Measurements from ENCODE around the gene SERPINA4.
"Not testable (repeated sequence)": the region's sequence is repeated elsewhere in the genome, so short reads cannot be mapped to it uniquely, and the experiment has no call there.

Gene SERPINA4

DNA sequence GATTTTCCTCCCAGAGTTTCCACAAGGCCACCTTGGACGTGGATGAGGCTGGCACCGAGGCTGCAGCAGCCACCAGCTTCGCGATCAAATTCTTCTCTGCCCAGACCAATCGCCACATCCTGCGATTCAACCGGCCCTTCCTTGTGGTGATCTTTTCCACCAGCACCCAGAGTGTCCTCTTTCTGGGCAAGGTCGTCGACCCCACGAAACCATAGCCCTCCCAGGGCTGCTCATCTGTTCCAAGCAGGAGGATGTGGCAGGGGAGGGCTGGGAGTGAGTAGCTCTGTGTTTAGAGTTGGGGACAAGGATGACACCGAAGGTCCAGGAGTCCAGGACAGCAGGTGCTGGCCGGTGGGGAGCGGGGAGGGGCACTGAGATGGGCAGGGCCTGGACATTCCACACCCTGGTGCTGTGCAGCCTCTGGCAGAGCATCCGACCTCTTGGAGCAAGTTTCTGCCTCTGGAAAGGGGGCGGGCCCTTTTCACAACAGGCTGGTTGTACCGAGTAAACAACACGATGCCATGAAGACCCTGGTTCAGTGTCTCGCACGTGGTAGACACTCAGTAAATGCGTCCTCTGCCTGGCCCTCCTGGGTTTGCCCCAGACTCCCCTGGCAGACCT, 8.2 kb downstream of the SERPINA4 start:
- FAIRE-seq (no peak), DNase-seq (ENCODE audit: insufficient read length, low spot score) (no peak)
- no peak for TF ChIP-seq POLR2A (IDR thresholded peaks at IDR 0.05; ENCODE audit: low read depth, low read length)

DNA sequence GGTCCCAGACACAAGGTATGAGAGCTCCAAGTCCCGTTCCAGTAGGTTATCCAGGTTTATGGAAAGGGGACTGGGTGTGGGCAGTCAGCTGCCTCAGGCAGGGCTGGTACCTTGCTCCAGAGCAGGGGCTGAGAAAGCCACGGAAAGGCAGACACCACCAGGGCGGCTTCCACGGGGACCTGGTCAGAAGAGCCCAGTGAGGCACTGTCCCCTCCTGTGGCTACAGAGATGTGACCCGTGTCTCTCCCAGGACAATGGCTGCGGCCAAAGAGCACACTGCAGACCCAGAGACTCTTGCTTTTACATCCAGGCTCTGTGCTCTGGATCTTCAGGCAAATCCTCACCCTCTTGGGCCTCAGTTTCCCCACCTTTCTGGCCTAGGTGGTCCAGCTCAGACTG, 8.8 kb downstream of the SERPINA4 start:
- DNase-seq (ENCODE audit: insufficient read length, low spot score) (no peak), FAIRE-seq (no peak)
- TF ChIP-seq POLR2A (IDR thresholded peaks at IDR 0.05; ENCODE audit: low read depth, low read length), result no peak

DNA sequence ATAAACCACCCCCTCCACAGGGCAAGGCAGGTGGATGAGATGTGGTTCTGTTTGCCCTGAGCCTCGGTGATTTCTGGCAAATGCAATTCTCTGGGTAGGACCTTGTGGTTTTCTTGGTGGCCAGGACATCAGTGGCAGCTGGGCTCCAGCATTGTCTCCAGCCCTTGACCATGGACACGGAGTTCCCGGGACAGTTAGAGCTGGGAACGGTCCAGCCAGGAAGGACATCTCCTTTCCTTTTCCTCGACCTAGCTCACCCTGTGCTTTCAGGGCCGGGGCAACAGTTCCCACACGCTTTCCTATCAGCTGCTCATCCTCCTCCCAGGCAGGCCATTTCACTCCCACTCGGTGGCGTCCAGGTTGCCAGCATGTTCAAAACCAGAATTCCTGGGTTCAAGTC, 9.2 kb downstream of the SERPINA4 start:
- no peak for TF ChIP-seq POLR2A (IDR thresholded peaks at IDR 0.05; ENCODE audit: low read depth, low read length)
- no peak for DNase-seq (ENCODE audit: insufficient read length, low spot score)
- FAIRE-seq, result no peak

DNA sequence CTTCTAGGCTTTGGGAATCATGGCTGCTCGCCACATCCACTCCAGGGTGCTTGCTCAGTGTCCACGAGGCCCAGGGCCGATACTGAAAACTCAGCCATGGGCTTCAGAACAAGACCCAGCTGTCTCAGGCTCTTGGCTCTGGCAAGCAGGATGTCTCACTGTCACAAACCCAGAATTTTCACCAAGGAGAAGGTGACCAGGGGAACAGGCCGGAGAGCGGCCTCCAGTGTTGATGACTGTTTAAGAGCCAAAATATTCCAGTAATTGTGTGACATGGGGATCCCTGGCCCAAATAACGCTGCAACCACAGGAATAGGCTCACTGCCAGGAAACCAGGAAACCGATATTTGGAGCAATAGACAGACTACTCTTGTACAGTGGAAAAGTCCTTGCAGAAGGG, 10.2 kb downstream of the SERPINA4 start:
- DNase-seq (ENCODE audit: insufficient read length, low spot score), result no peak
- no peak for FAIRE-seq
- TF ChIP-seq POLR2A (IDR thresholded peaks at IDR 0.05; ENCODE audit: low read depth, low read length), result no peak

DNA sequence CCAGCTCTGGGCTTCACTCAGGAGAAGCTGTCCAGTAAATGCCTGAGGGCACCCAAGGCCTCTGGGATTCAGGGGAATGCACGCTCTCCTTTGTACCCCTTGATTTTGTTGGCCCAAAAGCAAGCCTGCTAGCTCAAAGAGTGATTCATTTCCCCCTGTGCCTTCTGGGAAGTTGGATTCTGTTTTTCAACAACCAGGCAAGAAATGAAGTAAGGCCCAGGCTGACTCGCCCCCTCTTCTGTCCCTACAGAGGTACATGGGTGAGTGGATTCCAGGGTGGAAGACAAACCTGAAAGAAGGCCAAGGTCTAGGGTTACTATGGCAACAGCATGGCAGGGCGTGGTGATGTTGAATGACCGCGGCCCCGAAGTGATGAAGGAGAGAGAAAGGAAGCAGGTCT, 10.7 kb downstream of the SERPINA4 start:
- FAIRE-seq (no peak), DNase-seq (ENCODE audit: insufficient read length, low spot score) (peak; percentile 16)
- no peak for TF ChIP-seq POLR2A (IDR thresholded peaks at IDR 0.05; ENCODE audit: low read depth, low read length)

DNA sequence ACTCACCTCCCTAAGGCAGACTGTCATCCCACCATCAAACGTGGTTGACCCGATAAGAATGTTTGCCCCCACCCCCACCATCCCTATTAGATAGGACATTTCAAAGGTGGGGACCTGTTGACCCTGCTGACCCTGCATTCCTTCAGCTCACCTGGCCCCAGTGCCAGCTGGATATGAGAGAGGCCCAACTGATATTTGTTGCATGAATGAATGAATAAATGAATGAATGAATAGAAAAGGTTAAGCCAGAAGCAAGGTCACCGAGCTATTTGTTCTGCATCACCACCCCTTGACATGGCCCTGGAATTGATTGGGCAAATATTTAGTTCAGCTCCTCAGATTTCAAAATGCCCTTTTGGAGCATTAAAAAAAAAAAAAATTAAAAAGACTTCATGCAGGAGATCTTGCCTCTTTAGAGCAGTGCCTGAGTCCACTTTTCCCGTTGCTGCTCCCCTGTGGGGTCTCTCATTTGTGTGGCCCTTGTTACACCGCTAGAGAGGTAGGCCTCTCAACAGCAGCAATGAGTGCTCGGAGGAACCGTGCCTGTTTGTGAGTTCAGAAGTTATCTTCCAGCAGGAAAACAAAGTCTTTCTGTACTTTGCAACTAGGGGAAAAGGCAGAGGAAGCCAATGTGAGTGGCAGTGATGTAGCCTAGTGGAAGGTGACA, 11.5 kb downstream of the SERPINA4 start:
- no peak for TF ChIP-seq POLR2A (IDR thresholded peaks at IDR 0.05; ENCODE audit: low read depth, low read length)
- no peak for DNase-seq (ENCODE audit: insufficient read length, low spot score)
- FAIRE-seq, result no peak

DNA sequence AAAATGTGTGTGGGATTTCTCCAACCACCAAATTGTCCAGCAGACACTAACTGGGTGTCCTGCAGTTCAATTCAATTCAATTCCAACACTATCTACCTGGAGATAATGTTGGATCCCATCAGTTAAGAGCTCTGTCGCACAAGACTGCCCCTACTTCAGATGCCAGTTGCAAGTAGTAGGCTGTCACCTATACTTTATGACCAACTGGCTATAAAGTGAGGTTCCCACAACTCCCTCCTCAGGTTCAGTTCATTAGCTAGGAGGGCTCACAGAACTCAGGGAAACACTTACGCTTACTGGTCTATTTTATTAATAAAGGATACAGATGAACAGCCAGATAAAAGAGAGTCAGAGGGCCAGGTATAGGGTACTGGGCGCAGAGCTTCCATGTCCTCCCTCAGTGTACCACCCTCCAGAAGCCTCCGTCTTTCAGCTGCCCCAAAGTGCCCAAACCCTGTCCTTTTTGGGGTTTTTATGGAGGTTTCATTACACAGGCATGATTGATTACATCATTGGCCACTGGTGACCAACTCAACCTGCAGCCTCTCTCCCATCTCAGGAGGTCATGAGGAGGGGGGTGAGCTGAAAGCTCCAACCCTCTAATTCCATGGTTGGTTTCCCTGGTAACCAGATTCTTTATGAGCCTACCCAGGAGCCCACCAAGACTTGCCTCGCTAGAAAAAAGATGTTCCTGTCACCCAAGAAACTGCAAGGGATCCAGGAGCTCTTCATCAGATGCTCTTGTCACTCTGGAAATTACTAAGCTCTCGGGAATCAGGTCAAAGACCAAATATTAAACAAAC, 12.4 kb downstream of the SERPINA4 start:
- no peak for DNase-seq (ENCODE audit: insufficient read length, low spot score)
- no peak for TF ChIP-seq POLR2A (IDR thresholded peaks at IDR 0.05; ENCODE audit: low read depth, low read length)
- FAIRE-seq, result no peak

DNA sequence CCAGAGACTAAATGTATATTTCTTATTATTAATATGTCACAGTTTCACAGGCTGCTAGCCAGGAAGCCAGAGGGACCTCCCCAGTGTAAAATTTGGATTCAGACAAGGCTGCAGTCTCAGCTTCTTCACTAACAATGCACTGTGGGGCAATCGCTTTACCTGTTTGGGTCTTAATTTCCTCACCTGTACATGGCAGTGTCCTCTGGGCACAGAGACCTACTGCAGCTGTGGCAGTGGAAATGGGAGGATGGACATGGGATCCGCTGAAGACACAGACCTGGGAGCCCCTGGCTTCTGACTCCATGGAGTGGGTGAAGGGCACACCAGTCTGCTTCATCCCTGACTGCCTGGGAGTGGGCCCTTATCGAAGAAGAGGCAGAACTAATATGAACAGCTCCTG, 13.1 kb downstream of the SERPINA4 start:
- no peak for TF ChIP-seq POLR2A (IDR thresholded peaks at IDR 0.05; ENCODE audit: low read depth, low read length)
- FAIRE-seq, result no peak
- no peak for DNase-seq (ENCODE audit: insufficient read length, low spot score)

DNA sequence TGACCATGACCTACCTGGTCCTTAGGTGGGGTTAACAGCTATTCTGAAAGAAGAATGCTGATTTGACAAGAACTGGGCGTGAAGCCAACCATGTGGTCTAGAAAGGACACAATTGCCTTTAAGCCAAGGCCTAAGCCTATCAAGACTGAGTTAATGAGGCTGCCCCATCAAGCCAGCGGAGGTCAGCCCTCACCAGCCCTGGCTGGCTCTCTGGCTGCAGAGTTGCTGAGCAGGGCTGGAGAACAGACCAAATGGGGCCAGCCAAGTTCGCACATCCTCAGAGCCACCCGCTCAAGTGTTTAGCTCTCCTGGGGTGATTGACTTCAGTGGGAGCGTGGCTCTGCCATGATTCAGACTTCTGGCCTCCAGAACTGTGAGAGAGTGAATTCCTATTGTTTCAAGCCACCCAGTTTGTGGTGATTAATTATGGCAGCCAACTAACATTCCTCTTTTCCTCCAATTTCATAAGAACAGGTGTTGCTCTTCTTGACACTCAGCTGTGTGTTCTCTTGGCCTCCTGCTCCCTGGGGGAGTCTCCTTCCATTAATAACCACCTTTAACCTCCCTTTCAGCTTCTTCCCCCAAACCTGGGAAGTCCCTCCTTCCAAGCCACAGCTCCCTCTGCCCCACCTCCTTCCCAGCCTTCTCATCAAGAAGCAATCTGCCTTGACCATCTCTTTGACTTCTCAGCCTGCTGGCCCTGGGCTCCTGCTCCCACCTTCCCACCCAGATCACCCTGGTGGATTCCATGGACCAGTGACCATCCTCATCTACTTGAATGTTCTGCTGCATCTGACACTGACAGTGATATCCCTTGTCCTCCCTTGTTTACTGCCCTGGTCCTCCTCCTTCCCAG, 14.7 kb downstream of the SERPINA4 start:
- no peak for TF ChIP-seq POLR2A (IDR thresholded peaks at IDR 0.05; ENCODE audit: low read depth, low read length)
- peak; percentile 35 for DNase-seq (ENCODE audit: insufficient read length, low spot score)
- FAIRE-seq, result no peak

DNA sequence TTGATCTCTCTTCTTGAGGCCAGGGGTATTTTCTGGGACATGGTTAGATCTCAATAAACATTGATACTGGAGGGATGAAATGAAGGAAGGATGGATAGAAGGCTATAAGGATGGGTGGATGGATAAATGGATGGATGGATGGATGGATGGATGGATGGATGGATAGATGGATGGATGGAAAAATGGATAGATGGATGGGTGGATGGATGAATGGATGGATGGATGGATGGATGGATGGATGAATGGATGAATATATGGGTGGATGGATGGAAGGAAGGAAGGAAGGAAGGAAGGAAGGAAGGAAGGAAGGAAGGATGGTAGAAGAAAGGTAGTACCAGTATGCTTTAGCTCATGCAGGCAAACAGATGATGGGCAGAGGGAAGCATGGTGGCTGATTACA, 16.2 kb downstream of the SERPINA4 start:
- not testable (repeated sequence) for DNase-seq (ENCODE audit: insufficient read length, low spot score); FAIRE-seq

DNA sequence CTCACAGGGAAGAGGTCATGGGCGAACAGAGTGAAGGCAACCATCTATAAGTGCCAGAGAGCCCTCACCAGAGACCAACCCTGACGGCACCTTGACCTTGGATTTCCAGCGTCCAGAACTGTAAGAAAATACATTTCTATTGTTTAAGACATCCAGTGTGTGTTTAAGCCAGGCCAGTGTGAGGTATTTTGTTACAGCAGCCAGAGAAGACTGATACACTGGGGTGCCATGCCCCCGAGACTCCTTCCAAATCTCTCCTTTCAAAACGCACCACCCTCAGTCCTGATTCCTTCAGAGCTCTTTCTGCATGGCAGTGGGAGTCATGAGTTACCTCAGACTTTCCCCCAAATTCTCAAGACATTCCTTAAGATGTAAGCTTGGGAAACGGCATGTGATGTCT, 17.5 kb downstream of the SERPINA4 start:
- FAIRE-seq, result no peak
- TF ChIP-seq POLR2A (IDR thresholded peaks at IDR 0.05; ENCODE audit: low read depth, low read length), result no peak
- DNase-seq (ENCODE audit: insufficient read length, low spot score), result no peak

DNA sequence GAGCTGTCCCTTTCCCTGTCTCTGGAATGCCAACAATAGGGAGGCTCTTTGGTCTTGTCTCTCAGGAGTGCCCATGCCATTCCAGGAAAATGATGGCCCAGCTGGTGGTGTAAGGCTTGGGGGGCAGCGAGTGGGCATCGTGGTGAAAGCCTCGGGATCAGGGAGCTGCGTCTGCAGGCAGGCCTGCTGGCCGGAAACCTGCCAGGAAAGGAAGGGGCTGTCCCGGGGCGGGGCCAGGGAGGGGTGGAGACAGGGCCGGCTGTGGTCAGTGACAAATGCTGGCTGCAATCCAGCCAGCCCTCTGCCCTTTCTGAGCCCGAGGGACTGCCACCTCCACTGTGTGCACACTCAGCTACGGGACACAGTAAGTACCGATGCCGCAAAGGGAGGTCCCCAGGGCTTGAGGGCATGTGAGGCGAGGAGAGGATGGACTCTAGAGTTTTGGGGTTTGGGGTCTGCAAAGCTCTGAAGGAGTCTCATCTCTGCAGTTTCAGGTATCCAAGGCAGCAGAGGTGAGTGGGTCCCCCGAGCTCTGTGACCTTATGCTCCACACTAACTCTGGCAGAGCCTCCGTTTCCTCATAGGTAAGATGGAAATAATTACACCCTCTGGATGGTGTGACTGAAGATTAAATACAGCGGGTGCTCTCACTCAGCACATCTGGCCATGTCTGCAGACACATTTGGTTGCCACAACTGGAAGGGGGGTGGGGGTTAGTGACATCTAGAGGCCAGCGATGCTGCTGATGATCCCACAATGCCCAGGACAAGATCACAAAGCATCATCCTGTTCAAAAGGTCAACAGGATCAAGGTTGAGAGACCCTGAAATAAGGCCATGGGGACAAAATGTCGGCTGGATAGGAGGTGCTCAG, 20.1 kb downstream of the SERPINA4 start, which contains the start of gene SERPINA5:
TSS of gene SERPINA5 (plus strand) at position 300 of the 873 bp plus-strand sequence. CDS start 5,937 bp downstream, outside the sequence.
- no peak for TF ChIP-seq POLR2A (IDR thresholded peaks at IDR 0.05; ENCODE audit: low read depth, low read length)
- no peak for FAIRE-seq
- DNase-seq (ENCODE audit: insufficient read length, low spot score), result peak; percentile 34

DNA sequence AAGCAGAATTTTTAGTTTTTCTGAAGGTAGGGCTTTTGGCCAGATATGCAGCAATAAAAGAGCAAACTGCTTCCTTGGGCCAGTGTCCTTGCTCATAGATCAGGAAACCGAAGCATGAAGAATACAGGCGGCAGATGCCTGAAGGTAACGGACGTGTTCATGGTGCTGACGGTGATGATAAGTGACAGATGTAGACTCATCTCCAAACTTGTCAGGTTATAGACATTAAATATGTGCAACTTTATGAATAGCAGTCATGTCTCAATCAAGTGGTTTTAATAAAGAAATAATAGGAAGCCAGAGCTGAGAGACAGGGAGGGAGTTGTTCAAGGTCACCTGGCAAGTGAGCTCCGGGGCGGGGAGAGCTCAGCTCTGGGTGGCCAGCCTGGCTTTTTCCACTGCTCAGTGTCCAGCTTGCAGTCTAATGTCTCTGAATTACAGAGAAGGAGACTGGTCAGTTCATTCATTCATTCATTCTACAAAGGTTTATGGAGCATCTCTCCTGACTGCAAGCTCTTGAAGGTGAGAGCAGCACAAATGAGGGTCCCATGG, 21.0 kb downstream of the SERPINA4 start:
- FAIRE-seq, result no peak
- TF ChIP-seq POLR2A (IDR thresholded peaks at IDR 0.05; ENCODE audit: low read depth, low read length), result no peak
- no peak for DNase-seq (ENCODE audit: insufficient read length, low spot score)
